ENCODE measurements around the gene LRRC49.

The LRRC49 gene

GRCh38 chr15:70859322-70859908, 33.2 kb upstream of the LRRC49 start:
- DNase-seq (ENCODE audit: low read depth): no peak
- no peak for TF ChIP-seq CTCF (IDR thresholded peaks at IDR 0.05; ENCODE audit: insufficient read depth, low read depth, low read length, missing control alignments)

GRCh38 chr15:70859998-70860397, 32.6 kb upstream of the LRRC49 start:
- DNase-seq (ENCODE audit: low read depth): no peak
- H3K4me3 ChIP-seq (ENCODE audit: low read depth, low read length): no peak overlapping the region
- TF ChIP-seq CTCF (IDR thresholded peaks at IDR 0.05; ENCODE audit: insufficient read depth, low read depth, low read length, missing control alignments): no peak

More at GRCh38 chr15:70859322-70859908, 33.2 kb upstream of the LRRC49 start:
- no peak overlapping the region for H3K4me3 ChIP-seq (ENCODE audit: low read depth, low read length)

- no peak for DNase-seq (ENCODE audit: low read depth)
Observed at GRCh38 chr15:70863450-70864218, 29.0 kb upstream of the LRRC49 start.

GRCh38 chr15:70866982-70867641, 25.5 kb upstream of the LRRC49 start:
- no peak for DNase-seq (ENCODE audit: low read depth)
- no peak overlapping the region for H3K4me3 ChIP-seq (ENCODE audit: low read depth, low read length)
- TF ChIP-seq CTCF (IDR thresholded peaks at IDR 0.05; ENCODE audit: insufficient read depth, low read depth, low read length, missing control alignments): no peak

More at GRCh38 chr15:70863450-70864218, 29.0 kb upstream of the LRRC49 start:
- H3K4me3 ChIP-seq (ENCODE audit: low read depth, low read length): no peak overlapping the region
- no peak for TF ChIP-seq CTCF (IDR thresholded peaks at IDR 0.05; ENCODE audit: insufficient read depth, low read depth, low read length, missing control alignments)

- no peak overlapping the region for H3K4me3 ChIP-seq (ENCODE audit: low read depth, low read length)
- no peak for TF ChIP-seq CTCF (IDR thresholded peaks at IDR 0.05; ENCODE audit: insufficient read depth, low read depth, low read length, missing control alignments)
- DNase-seq (ENCODE audit: low read depth): no peak
Observed at GRCh38 chr15:70867911-70868467, 24.6 kb upstream of the LRRC49 start.

- no peak for TF ChIP-seq CTCF (IDR thresholded peaks at IDR 0.05; ENCODE audit: insufficient read depth, low read depth, low read length, missing control alignments)
- H3K4me3 ChIP-seq (ENCODE audit: low read depth, low read length): no peak overlapping the region
- DNase-seq (ENCODE audit: low read depth): no peak
Observed at GRCh38 chr15:70869346-70869745, 23.3 kb upstream of the LRRC49 start.
